ENCODE results near the gene TFR2. TPM values are rescaled to one million over a fixed set of nuclear protein-coding genes. Genes with fewer than 3 reads are reported as not detected.

TFR2 gene
- total RNA-seq, 1 donor: under 0.01 TPM

DNA sequence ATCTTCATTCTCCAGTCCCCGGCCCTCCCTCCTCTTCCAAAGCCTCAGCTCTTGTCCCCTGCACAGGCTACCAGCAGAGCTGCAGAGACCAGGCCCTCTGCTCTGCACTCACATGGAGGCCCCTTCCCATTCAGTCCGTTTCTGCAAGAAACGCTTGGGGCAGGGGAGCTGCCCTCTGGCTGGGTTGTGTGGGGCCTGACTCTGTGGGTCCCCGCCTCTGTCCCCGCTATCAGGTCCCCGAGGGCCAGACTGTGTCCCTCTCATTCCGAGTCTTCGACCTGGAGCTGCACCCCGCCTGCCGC is 37.7 kb downstream of the TFR2 start:
- peaks cover 27% of the 10 kb centered on the region for H3K36me3 ChIP-seq (ENCODE audit: insufficient read depth, low read length)
- H3K27me3 ChIP-seq (ENCODE audit: insufficient read depth, low read length): no peaks in the 10 kb centered on the region
- H3K79me2 ChIP-seq (ENCODE audit: insufficient read depth, low read length): peaks cover 11% of the 10 kb centered on the region
- peak overlapping the region; percentile 96 for H3K4me2 ChIP-seq (ENCODE audit: insufficient read depth, low read length)
- DNase-seq (ENCODE audit: insufficient read length, low spot score, missing footprints): peak; percentile 85
- peaks cover 30% of the 10 kb centered on the region for H3K4me1 ChIP-seq (ENCODE audit: insufficient read depth, low read length)
- H2AFZ ChIP-seq (ENCODE audit: low read length): peak overlapping the region; percentile 74
- H3K27ac ChIP-seq (ENCODE audit: low read depth, low read length): peak overlapping the region; percentile 73
- TF ChIP-seq, protein P1, sequence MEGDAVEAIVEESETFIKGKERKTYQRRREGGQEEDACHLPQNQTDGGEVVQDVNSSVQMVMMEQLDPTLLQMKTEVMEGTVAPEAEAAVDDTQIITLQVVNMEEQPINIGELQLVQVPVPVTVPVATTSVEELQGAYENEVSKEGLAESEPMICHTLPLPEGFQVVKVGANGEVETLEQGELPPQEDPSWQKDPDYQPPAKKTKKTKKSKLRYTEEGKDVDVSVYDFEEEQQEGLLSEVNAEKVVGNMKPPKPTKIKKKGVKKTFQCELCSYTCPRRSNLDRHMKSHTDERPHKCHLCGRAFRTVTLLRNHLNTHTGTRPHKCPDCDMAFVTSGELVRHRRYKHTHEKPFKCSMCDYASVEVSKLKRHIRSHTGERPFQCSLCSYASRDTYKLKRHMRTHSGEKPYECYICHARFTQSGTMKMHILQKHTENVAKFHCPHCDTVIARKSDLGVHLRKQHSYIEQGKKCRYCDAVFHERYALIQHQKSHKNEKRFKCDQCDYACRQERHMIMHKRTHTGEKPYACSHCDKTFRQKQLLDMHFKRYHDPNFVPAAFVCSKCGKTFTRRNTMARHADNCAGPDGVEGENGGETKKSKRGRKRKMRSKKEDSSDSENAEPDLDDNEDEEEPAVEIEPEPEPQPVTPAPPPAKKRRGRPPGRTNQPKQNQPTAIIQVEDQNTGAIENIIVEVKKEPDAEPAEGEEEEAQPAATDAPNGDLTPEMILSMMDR (IDR thresholded peaks at IDR 0.05; ENCODE audit: extremely low read depth, low read depth, low read length): no peak
- peak overlapping the region; percentile 86 for H3K4me3 ChIP-seq (ENCODE audit: insufficient read depth, low read length)
- H3K9me3 ChIP-seq (ENCODE audit: low read depth, low read length): no peaks in the 10 kb centered on the region
- peaks cover 5% of the 10 kb centered on the region for H4K20me1 ChIP-seq (ENCODE audit: insufficient read depth, low read length)

DNA sequence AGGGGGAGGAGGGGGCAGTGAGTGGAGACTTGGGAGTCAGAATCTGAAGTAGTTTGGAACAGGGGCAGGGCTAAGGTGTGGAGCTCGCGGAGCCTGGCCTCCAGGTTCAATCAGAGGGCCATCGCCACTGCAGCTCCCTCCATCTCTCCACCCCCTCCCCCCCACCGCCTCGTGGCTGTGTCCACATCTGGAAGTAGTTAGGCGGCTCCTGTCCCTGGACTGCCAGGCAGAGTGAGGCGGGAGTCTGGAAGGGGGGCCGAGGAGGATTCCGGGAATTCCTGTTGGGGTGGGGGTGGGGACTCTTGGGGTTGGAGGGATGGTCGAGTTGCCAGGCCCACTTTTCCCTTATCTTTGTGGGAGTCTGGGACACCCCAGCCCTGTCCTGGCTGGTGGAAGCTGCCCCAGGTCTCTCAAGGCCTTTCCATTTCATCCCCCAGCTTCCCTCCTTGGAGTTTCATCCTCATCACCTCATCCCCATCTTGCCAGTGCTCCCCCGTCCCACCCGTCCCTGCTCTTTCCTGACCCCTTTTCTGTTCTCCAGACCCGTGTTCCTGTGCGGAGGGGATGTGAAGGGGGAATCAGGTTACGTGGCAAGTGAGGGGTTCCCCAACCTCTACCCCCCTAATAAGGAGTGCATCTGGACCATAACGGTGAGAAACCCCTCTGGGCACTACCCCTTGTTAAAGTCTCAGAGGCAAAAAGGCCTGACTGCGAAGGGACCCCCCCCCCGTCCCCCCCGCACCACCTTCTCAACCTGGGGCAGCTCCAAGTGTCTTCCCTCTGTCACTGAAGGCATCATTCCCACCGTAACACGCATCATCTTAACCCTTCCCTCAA is 38.2 kb downstream of the TFR2 start:
- DNase-seq (ENCODE audit: insufficient read length, low spot score, missing footprints): peak; percentile 98
- TF ChIP-seq, protein P1 (IDR thresholded peaks at IDR 0.05; ENCODE audit: extremely low read depth, low read depth, low read length): no peak
- peaks cover 11% of the 10 kb centered on the region for H3K79me2 ChIP-seq (ENCODE audit: insufficient read depth, low read length)
- peaks cover 5% of the 10 kb centered on the region for H4K20me1 ChIP-seq (ENCODE audit: insufficient read depth, low read length)
- peaks cover 25% of the 10 kb centered on the region for H3K36me3 ChIP-seq (ENCODE audit: insufficient read depth, low read length)
- H3K4me1 ChIP-seq (ENCODE audit: insufficient read depth, low read length): peaks cover 32% of the 10 kb centered on the region
- H3K4me2 ChIP-seq (ENCODE audit: insufficient read depth, low read length): peak overlapping the region; percentile 96
- H3K9me3 ChIP-seq (ENCODE audit: low read depth, low read length): no peaks in the 10 kb centered on the region
- H3K27ac ChIP-seq (ENCODE audit: low read depth, low read length): peak overlapping the region; percentile 73
- peak overlapping the region; percentile 74 for H2AFZ ChIP-seq (ENCODE audit: low read length)
- peak overlapping the region; percentile 86 for H3K4me3 ChIP-seq (ENCODE audit: insufficient read depth, low read length)
- no peaks in the 10 kb centered on the region for H3K27me3 ChIP-seq (ENCODE audit: insufficient read depth, low read length)

DNA sequence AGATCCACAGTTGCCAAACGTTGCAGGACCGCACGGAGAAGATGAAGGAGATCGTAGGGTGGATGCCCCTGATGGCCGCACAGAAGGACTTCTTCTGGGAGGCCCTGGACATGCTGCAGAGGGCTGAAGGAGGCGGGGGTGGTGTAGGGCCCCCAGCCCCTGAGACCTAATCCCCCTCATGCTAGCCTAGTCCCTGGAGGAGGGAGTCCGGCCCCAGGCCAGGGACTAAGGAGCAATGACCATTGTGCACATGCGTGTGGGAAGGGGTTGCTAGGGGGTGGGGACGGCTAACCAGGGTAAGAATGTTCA is 40.7 kb downstream of the TFR2 start:
- Histone ChIP-seq H2AFZ (ENCODE audit: low read length) (no peak overlapping the region), H3K4me3 (ENCODE audit: insufficient read depth, low read length) (no peak overlapping the region), H3K36me3 (ENCODE audit: insufficient read depth, low read length) (peaks cover 6% of the 10 kb centered on the region), H3K27ac (ENCODE audit: low read depth, low read length) (no peak overlapping the region), H3K27me3 (ENCODE audit: insufficient read depth, low read length) (no peaks in the 10 kb centered on the region), H3K79me2 (ENCODE audit: insufficient read depth, low read length) (peaks cover 11% of the 10 kb centered on the region), H3K4me1 (ENCODE audit: insufficient read depth, low read length) (peaks cover 32% of the 10 kb centered on the region), H3K4me2 (ENCODE audit: insufficient read depth, low read length) (no peak overlapping the region), H4K20me1 (ENCODE audit: insufficient read depth, low read length) (no peaks in the 10 kb centered on the region), H3K9me3 (ENCODE audit: low read depth, low read length) (no peaks in the 10 kb centered on the region)
- TF ChIP-seq, protein P1 (IDR thresholded peaks at IDR 0.05; ENCODE audit: extremely low read depth, low read depth, low read length): no peak
- DNase-seq (ENCODE audit: insufficient read length, low spot score, missing footprints): peak; percentile 34

DNA sequence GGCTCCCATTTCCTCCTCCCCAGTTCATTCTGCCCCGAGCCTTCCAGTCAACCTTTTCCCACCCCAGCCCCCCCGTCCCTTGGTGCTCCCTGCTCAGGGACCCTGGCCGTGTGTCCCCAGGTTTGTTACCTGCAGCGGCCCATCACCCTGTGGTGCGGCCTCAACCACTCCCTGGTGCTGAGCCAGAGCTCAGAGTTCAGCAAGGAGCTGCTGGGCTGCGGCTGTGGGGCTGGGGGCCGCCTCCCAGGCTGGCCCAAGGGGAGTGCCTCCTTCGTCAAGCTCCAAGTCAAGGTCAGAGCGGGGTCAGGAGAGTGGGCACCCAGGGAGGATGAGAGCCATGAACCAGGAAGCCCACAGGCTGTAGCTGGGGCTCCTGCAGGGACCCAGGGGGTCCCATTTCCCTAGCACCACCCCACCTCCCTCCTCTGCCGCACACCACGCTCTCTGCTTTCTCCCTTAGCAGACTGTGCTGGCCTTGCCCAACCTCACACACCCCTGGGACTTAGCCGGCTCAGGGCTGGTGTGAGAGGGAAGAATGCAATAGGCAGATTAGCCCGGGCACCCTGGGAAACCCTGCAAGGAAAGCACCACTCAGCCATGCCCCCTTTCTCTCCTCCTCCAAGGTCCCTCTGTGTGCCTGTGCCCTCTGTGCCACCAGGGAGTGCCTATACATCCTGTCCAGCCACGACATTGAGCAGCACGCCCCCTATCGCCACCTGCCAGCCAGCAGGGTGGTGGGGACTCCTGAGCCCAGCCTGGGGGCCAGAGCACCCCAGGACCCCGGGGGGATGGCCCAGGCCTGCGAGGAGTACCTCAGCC is 41.2 kb downstream of the TFR2 start:
- Histone ChIP-seq H3K27ac (ENCODE audit: low read depth, low read length) (no peak overlapping the region), H3K79me2 (ENCODE audit: insufficient read depth, low read length) (peaks cover 11% of the 10 kb centered on the region), H3K4me3 (ENCODE audit: insufficient read depth, low read length) (no peak overlapping the region), H4K20me1 (ENCODE audit: insufficient read depth, low read length) (no peaks in the 10 kb centered on the region), H3K4me2 (ENCODE audit: insufficient read depth, low read length) (no peak overlapping the region), H3K4me1 (ENCODE audit: insufficient read depth, low read length) (peaks cover 32% of the 10 kb centered on the region), H3K27me3 (ENCODE audit: insufficient read depth, low read length) (no peaks in the 10 kb centered on the region), H2AFZ (ENCODE audit: low read length) (no peak overlapping the region), H3K36me3 (ENCODE audit: insufficient read depth, low read length) (peaks cover 2% of the 10 kb centered on the region), H3K9me3 (ENCODE audit: low read depth, low read length) (no peaks in the 10 kb centered on the region)
- TF ChIP-seq, protein P1 (IDR thresholded peaks at IDR 0.05; ENCODE audit: extremely low read depth, low read depth, low read length): peak; percentile 7
- DNase-seq (ENCODE audit: insufficient read length, low spot score, missing footprints): peak; percentile 82
